NK-92 (cell line): ENCODE measurements around the gene BHLHA9.

ENCODE experiments used
- DNase-seq: peaks from one replicate; lab custom pipeline; 2025; ENCODE audit not compliant: unreplicated experiment; lab: John Stamatoyannopoulos, UW

Gene BHLHA9

GRCh38 chr17:1255041-1255440 lies 15.2 kb upstream of the BHLHA9 start:
- no peak for DNase-seq

GRCh38 chr17:1256699-1257098 lies 13.5 kb upstream of the BHLHA9 start:
- no peak for DNase-seq

- DNase-seq, result no peak
Measured at GRCh38 chr17:1260086-1260769, 10.0 kb upstream of the BHLHA9 start.

GRCh38 chr17:1260770-1261161 lies 9.5 kb upstream of the BHLHA9 start:
- no peak for DNase-seq

GRCh38 chr17:1264196-1264595 lies 6.0 kb upstream of the BHLHA9 start:
- DNase-seq, result no peak

GRCh38 chr17:1267471-1267943 lies 2.7 kb upstream of the BHLHA9 start:
- DNase-seq, result no peak

GRCh38 chr17:1271030-1271423 lies 783 bp downstream of the BHLHA9 start:
- no peak for DNase-seq

GRCh38 chr17:1271441-1271840 lies 1.2 kb downstream of the BHLHA9 start:
- DNase-seq, result no peak

GRCh38 chr17:1272701-1273100 lies 2.5 kb downstream of the BHLHA9 start:
- DNase-seq, result no peak

GRCh38 chr17:1273492-1274244 lies 3.4 kb downstream of the BHLHA9 start:
- no peak for DNase-seq

- no peak for DNase-seq
Measured at GRCh38 chr17:1274245-1274608, 4.0 kb downstream of the BHLHA9 start.

GRCh38 chr17:1275205-1275961 lies 5.1 kb downstream of the BHLHA9 start:
- no peak for DNase-seq

GRCh38 chr17:1275962-1276736 lies 5.9 kb downstream of the BHLHA9 start:
- DNase-seq, result no peak

GRCh38 chr17:1280652-1281051 lies 10.4 kb downstream of the BHLHA9 start:
- DNase-seq, result no peak

- DNase-seq, result no peak
Measured at GRCh38 chr17:1286379-1287106, 16.3 kb downstream of the BHLHA9 start.

GRCh38 chr17:1289695-1290094 lies 19.5 kb downstream of the BHLHA9 start:
- DNase-seq, result no peak

GRCh38 chr17:1290676-1291075 lies 20.4 kb downstream of the BHLHA9 start:
- DNase-seq, result no peak

- no peak for DNase-seq
Measured at GRCh38 chr17:1294157-1294717, 24.0 kb downstream of the BHLHA9 start.

- no peak for DNase-seq
Measured at GRCh38 chr17:1298606-1299005, 28.4 kb downstream of the BHLHA9 start.
